HAP-1 (cell line): ENCODE measurements around the gene RBM19.

Experiments used
- DNase-seq, 2 experiments: peaks; one replicate each; pipeline ENCODE4 v3.0.0-alpha.2; 2016 to 2020; ENCODE audit warnings: low spot score in 2 of 2
- H3K27me3 ChIP-seq: fragments of 250-450 bp; sonication (Bioruptor Pico); 2 replicates; pipeline ENCODE4 v1.5.1; 2020; ENCODE audit warnings: low read depth, mild to moderate bottlenecking, moderate library complexity
- H3K36me3 ChIP-seq: fragments of 250-450 bp; sonication (Bioruptor Pico); replicated peaks from 2 replicates; pipeline ENCODE4 v1.5.1; 2020; ENCODE audit warnings: mild to moderate bottlenecking
- H3K4me1 ChIP-seq: fragments of 250-450 bp; sonication (Bioruptor Pico); 2 replicates; pipeline ENCODE4 v1.5.1; 2020; ENCODE audit warnings: mild to moderate bottlenecking
- H3K4me3 ChIP-seq: fragments of 250-450 bp; sonication (Bioruptor Pico); 2 replicates; pipeline ENCODE4 v1.5.1; 2020; ENCODE audit warnings: mild to moderate bottlenecking, moderate library complexity
- H3K9me3 ChIP-seq: fragments of 250-450 bp; sonication (Bioruptor Pico); 2 replicates; pipeline ENCODE4 v1.5.1; 2020; ENCODE audit warnings: mild to moderate bottlenecking, moderate library complexity
- in situ Hi-C: fragments of 300-500 bp; cut with MboI; formaldehyde crosslinking; loops from 3 replicates; pipeline ENCODE4 v1.14.3; 2020; ENCODE audit warnings: low sequenced_read_pairs, inconsistent platforms, mixed read lengths

The RBM19 gene

DNA sequence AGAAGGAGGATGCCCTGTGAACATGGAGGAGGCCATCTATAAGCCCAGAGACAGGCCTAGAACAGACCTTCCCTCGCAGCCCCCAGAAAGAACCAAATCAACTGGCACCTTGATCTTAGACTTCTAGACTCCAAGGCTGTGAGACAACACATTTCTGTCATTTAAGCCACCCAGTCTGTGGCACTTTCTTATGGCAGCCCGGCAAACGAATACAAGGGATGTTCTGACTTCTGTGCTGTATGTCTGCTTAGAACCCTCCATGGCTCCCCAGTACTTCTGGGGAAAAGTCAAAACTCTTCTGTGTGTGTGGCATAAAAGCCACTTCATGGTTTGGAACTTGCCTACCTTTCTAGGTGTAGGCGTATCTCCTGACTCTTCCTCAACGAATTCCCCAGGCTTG lies 42.9 kb downstream of the RBM19 start:
- in situ Hi-C loops: no loop called here
- H3K4me1 ChIP-seq: no peaks in the 10 kb centered on the region
- H3K9me3 ChIP-seq: no peaks in the 10 kb centered on the region
- H3K4me3 ChIP-seq: no peak overlapping the region
- H3K27me3 ChIP-seq: no peaks in the 10 kb centered on the region
- no peak for DNase-seq
- H3K36me3 ChIP-seq: peaks cover 3% of the 10 kb centered on the region

DNA sequence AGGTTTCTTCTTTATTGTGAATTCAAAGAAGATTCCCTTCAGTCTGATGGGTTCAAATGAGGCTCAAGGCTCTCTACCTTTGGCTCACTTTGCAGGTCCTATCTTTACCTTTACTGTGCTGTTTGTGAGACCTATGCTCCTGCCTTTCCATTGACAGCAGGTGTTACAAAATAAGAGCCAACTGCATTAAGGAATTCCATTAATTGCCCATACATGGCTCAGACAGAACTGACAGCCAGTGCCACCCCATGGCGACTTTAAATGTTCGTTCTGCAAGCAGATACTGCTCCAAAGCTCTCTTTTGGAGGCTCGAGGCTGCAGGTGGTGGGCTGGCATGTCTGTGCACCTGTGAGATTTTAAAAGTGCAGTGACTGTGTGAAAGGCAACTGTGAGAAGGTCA lies 44.7 kb downstream of the RBM19 start:
- Histone ChIP-seq H3K27me3 (no peaks in the 10 kb centered on the region), H3K36me3 (peaks cover 3% of the 10 kb centered on the region), H3K4me3 (no peak overlapping the region), H3K9me3 (no peaks in the 10 kb centered on the region), H3K4me1 (no peaks in the 10 kb centered on the region)
- in situ Hi-C loops: no loop called here
- no peak for DNase-seq

DNA sequence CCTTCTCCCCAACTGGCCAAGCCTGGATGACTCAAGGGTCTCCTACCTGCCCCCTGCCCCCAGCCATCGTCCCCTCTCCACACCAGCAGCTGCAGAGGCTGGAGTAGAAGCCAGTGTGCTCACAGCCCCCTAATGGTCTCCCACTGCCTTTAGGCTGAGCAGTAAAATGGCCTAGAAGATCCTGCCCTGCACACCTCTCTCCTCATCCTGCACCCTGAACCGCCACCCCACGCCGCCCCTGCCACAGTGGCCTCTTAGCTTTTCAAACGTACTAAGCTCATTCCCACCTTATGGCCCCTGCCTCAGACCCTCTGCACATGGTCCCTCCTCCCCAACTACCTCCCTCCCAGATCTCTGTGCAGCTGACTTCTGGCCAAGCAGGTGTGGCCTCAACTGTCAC lies 46.3 kb downstream of the RBM19 start:
- Histone ChIP-seq H3K9me3 (no peaks in the 10 kb centered on the region), H3K4me3 (no peak overlapping the region), H3K27me3 (no peaks in the 10 kb centered on the region), H3K36me3 (peaks cover 3% of the 10 kb centered on the region), H3K4me1 (no peaks in the 10 kb centered on the region)
- DNase-seq: no peak
- in situ Hi-C loops: no loop called here

DNA sequence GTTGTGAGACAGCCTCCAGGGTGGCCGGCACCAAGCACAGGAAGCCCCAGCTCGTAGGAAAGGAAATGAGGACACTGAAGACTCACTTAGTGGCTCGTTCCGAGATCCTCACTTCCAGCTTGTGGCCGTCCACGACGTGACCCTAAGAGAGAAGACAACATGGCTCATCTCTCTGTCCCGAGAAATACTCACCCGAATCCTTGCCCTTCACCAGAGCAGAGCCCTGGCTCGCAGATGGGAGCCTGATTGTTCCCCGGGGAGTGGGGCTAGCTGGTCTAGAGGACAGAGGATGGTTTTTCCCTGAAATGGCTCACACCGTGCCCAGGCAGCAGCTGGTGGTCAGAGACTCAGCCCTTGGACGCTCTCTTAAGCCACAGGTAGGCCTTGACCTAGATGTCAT lies 47.8 kb downstream of the RBM19 start:
- Histone ChIP-seq H3K36me3 (peaks cover 3% of the 10 kb centered on the region), H3K9me3 (no peaks in the 10 kb centered on the region), H3K4me1 (no peaks in the 10 kb centered on the region), H3K4me3 (no peak overlapping the region), H3K27me3 (no peaks in the 10 kb centered on the region)
- DNase-seq: no peak
- in situ Hi-C loops: no loop called here

DNA sequence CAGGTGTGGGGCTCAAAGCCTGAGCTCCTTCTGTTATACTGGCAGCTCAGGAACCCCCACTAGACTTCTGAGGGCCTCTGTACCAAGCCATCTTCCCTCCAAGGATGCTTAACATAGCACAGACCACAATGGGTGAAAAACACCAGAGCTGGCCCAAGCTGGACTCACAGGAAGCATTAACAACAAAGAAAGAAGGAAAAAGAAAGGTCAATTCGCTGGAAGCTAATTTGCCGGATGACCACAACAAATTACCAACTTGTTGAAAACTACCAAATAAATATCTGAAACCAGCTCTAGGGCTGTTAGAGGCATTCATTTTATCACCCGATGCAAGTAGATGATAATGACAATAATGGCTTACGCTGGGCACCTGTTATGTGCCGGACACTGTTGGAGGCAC lies 48.7 kb downstream of the RBM19 start:
- no peaks in the 10 kb centered on the region for H3K9me3 ChIP-seq
- no peaks in the 10 kb centered on the region for H3K27me3 ChIP-seq
- peaks cover 3% of the 10 kb centered on the region for H3K36me3 ChIP-seq
- H3K4me1 ChIP-seq: no peaks in the 10 kb centered on the region
- in situ Hi-C loops: no loop called here
- no peak for DNase-seq
- no peak overlapping the region for H3K4me3 ChIP-seq

DNA sequence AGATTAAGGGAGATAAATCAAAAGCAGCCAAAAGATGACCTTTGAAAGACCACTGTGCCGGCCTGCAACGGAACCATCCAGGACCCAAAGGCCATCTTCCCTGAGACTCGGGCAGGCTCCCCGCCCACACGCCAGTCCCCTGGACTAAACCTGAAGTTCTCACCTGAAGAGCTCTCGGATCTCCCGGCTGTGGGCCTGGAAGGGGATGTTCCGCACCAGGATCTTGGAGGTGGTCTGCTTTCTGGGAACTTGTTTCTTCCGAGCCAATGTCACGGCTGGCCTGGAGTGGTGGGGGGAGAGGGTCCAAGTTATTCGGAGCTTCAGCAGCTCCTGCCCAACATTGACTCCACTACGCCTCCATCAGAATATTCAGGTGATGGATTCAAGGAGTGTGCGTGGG lies 51.3 kb downstream of the RBM19 start:
- Histone ChIP-seq H3K4me3 (no peak overlapping the region), H3K4me1 (no peaks in the 10 kb centered on the region), H3K9me3 (no peaks in the 10 kb centered on the region), H3K27me3 (no peaks in the 10 kb centered on the region), H3K36me3 (no peaks in the 10 kb centered on the region; the same call in none of the 2 replicates)
- in situ Hi-C loops: loop anchor here (5.0 kb wide), 1 partner anchor 478 kb away; no protein-coding TSS in a partner anchor
- DNase-seq: no peak

DNA sequence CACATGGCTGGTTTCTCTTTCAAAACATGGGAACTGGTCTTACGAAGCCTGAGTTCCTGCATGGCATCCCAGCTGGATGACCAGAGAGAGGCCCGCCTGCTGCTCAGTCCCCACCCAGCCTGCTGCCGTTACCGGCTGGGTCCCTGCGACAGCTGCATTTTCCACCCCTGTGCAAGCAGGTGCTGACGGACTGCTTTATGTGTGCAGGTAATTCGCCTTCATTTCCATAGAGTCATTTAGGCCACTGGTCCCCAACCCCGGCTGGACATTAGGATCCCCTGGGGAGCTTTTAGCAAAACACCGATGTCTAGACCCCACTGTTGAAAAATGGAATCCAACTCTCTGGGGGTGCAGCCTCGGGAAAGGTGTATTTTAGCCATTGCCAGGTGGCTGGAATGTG lies 51.9 kb downstream of the RBM19 start:
- Histone ChIP-seq H3K27me3 (no peaks in the 10 kb centered on the region), H3K4me1 (no peaks in the 10 kb centered on the region), H3K4me3 (no peak overlapping the region), H3K9me3 (no peaks in the 10 kb centered on the region), H3K36me3 (no peaks in the 10 kb centered on the region; the same call in none of the 2 replicates)
- no peak for DNase-seq
- in situ Hi-C loops: loop anchor here (5.0 kb wide), 1 partner anchor 477 kb away; no protein-coding TSS in a partner anchor

DNA sequence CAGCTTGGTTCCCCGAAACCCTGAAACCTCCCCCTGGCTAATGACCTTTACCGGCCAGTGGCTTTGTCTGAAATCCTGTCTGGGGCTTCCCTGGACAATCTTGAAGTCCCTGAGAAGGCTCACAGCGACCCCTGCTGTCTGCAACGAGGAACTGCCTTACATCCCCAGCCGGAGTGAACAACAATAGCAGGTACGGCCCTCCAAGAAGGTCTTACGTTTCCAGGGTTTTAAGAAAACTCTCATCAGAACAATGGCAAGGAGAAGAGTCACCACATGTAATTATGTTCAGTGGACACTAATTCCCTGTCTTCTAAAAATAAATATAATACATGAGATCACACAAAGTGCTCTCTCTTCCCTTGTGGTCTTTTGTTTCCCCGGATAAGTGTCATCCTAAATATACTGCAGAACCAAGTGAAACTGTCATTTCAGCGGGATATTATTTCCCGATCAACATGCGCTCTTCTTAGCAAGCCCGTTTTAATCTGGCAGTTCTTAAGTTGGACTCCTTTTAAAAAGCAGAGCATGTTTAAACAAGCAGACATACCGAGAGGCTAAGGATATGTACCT lies 53.3 kb downstream of the RBM19 start:
- H3K4me1 ChIP-seq: no peaks in the 10 kb centered on the region
- in situ Hi-C loops: loop anchor here (5.0 kb wide), 1 partner anchor 476 kb away; no protein-coding TSS in a partner anchor
- no peak overlapping the region for H3K4me3 ChIP-seq
- no peaks in the 10 kb centered on the region for H3K27me3 ChIP-seq
- peak; percentile 67 to 87 for DNase-seq
- no peaks in the 10 kb centered on the region for H3K9me3 ChIP-seq
- H3K36me3 ChIP-seq: no peaks in the 10 kb centered on the region; the same call in none of the 2 replicates

DNA sequence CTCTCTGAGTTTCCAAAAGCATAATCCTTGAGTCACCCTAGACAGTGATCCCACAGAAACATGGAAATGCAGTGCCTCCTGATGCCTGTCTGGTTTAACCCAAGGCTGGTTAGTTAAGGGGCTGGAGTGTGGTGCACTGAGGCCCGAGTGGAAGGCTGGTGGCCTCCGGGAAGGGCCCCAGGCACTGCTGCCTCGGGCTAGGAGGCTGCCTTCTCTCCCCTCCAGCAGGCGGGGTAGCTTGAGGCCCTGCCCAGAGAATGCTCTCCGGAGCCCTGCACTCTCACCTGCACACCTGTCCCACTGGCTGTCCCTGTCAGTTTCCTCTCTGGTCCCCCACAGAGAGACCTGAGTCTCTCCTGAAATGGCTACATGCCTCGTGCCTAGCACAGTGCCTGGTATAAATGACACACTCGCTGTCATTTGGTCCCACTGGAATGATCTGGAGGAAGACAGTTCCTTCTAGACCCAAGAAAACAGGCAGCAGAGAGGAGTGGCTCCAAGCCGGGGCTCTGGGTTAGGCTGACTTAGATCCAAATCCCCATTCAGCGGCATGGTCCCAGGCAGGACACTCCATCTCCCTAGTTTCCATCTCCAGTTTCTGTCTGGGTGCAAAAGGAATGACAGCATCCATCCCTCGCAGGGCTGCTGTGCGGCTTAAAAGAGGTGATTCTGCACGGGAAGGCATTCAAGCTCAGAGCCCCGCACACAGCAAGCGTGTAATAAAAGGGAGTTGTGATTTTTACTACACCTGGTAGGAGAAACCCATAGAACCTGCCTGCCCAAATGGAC lies 54.0 kb downstream of the RBM19 start:
- Histone ChIP-seq H3K4me3 (no peak overlapping the region), H3K27me3 (no peaks in the 10 kb centered on the region), H3K9me3 (no peaks in the 10 kb centered on the region), H3K4me1 (no peaks in the 10 kb centered on the region), H3K36me3 (no peaks in the 10 kb centered on the region; the same call in none of the 2 replicates)
- in situ Hi-C loops: loop anchor here (5.0 kb wide), 1 partner anchor 475 kb away; no protein-coding TSS in a partner anchor
- no peak for DNase-seq

DNA sequence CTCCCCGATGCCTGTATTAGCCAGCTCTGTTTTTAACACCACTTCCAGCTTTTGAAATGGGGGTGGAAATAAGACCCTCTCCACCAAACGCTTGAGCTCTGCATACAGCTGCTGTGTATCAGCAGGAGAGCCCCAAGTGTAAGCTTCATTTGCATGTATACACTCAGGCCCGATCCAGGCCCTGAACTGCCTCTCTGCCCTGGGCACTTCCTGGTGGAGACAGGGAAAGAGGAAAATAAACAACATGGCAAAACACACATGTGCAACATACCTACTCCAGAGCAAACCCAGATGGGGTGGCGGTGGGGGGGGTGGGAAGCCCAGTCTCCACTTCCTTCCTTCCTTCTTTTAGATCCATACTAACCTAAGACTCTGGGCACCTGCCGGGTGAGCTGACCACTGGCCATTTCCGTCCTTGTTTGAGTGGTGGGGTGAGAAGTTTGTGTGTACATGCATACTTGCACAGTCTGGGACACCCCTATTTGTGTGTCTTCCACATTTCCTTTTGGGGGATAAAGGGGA lies 55.3 kb downstream of the RBM19 start:
- no peaks in the 10 kb centered on the region for H3K27me3 ChIP-seq
- no peaks in the 10 kb centered on the region for H3K4me1 ChIP-seq
- no peak overlapping the region for H3K4me3 ChIP-seq
- in situ Hi-C loops: loop anchor here (5.0 kb wide), 1 partner anchor 474 kb away; no protein-coding TSS in a partner anchor
- H3K9me3 ChIP-seq: no peaks in the 10 kb centered on the region
- H3K36me3 ChIP-seq: no peaks in the 10 kb centered on the region; the same call in none of the 2 replicates
- no peak for DNase-seq

DNA sequence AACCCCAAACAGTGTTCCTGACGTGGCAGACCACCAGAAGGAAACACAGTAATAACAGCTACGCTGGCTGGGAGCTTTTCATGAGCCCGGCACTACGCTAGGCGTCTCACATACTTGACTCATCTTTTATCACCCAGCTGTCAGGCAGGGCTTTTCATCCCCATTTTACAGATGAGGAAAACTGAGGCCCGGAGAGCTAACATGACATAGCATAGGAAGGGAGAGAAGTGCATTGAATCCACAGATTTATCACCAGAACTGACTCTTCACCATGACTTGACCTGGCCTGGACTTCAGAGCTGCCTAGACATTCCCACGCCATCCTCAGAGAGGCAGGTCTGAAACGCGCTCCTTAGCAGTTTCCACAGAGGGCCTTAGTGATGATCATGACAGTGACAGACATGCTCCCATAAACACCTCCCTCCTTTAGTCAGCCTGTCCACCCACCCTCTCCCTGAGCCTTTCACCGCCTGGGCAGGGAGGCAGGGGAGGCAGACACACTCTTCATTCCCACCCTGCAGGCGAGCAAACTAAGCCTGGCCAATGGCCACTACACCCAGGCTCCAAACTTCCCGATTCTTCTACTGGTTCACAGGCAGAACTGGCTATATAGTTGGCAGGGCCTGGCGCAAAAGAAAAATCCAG lies 56.2 kb downstream of the RBM19 start:
- Histone ChIP-seq H3K4me1 (no peaks in the 10 kb centered on the region), H3K27me3 (no peaks in the 10 kb centered on the region), H3K4me3 (no peak overlapping the region), H3K9me3 (no peaks in the 10 kb centered on the region), H3K36me3 (no peaks in the 10 kb centered on the region; the same call in none of the 2 replicates)
- no peak for DNase-seq
- in situ Hi-C loops: loop anchor here (5.0 kb wide), 1 partner anchor 473 kb away; no protein-coding TSS in a partner anchor

DNA sequence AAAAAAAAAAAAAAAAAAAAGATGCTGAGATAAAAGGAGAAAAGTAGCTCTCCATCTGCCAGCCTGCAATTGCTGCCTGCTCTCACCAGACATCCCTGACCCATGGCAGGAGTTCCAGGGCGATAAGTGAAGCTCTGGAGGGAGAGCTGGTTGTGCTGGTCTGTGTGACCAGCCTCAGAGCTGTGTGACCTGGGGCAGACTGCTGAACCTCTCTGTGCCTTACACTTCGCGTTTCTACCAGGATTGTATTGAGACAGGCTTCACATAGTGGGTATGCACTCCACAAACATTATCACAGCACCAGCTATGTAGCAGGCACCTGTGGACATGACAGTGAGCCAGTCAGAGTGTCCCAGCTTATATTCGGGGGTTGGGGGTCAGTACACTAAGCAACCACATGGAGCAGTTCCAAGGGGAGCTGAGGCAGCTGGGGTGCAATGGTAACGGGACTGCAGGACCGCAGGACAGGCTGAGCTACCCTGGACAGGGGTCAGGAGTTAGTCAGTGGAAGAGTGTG lies 57.5 kb downstream of the RBM19 start:
- H3K27me3 ChIP-seq: no peaks in the 10 kb centered on the region
- no peak overlapping the region for H3K4me3 ChIP-seq
- H3K36me3 ChIP-seq: peaks cover 2% of the 10 kb centered on the region
- DNase-seq: no peak
- H3K4me1 ChIP-seq: no peaks in the 10 kb centered on the region
- H3K9me3 ChIP-seq: no peaks in the 10 kb centered on the region
- in situ Hi-C loops: no loop called here

DNA sequence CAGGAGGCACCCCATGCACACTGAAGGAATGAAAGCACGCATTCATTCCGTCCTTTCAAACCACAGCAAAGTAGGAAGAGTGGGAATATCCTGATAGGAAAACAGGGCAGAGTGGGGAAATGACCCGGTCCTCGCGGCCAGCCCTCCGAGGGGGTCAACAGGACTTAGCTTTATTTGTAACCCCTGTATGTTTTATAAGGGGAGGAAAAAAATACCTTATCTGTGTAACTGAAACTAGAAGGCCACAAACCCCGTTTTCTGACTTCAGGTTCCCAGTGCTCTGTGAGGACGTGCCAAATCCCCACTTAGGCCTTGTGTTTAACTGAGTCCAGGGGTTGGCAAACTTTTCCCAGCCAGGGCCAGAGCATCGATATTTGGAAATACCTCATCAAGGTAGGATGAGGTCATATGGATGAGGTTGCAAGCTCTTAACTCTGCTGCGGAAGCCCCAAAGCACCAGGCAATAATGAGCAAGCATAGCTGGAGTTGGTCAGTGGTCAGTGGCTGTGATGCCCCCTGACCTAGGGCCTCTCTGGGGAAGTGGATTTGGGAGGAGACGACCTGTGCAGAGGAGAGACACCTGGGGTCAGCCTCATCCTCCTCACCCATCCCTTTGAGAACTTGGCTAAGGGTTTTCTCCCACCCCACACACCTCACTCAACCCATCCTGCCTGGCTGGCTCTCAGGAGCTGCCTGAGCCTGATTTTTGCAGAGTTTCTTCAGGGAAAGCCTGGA lies 58.5 kb downstream of the RBM19 start:
- Histone ChIP-seq H3K27me3 (no peaks in the 10 kb centered on the region), H3K4me3 (no peak overlapping the region), H3K9me3 (no peaks in the 10 kb centered on the region), H3K4me1 (no peaks in the 10 kb centered on the region), H3K36me3 (peaks cover 2% of the 10 kb centered on the region)
- in situ Hi-C loops: no loop called here
- DNase-seq: no peak
